NCI-H82 (cell line): ENCODE results near the gene RETN.

Experiments used
- DNase-seq: peaks from one replicate; lab custom pipeline; 2025; lab: John Stamatoyannopoulos, UW

Gene RETN

DNA sequence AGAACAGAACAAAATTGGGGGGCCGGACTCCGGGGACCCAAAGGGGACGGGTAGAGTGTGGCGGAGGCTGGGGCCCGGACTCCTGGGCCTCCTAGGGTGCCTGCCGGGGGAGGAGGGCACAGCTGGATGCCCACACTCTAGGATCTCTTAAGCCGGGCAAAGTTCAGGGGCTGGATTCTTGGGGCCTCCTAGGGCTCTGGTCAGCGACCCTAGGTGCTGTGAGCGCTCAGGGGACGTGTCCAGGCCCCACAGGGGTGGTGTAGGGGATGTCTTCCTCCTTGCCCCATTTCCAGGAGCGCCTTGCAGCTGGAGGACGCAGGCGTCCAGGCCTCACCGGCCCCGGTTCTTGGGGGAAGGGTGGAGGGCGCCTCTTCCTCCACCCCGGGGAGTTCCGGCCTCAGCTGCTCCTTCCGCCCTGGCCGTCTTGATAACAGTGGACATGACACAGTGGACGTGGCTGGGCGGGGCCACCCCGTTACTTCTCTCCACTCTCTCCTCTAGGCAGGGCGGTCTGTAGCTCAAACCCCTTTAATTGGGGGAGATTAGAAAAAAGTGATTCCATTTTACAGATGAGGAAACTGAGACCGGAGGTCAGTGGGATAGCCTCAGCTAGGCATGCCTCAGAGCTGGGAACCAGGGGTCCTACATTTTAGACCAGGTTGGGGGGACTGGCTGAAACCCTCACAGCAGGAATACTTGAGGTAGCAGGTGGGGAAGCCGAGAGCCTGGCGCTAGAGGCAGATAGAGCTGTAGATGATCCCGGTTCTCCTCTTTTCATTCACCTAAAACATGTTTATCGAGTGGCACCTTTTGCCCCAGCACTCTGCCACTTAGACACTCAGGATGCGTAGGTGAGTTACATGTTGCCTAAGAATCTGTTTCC is 31.2 kb upstream of the RETN start:
- DNase-seq, result no peak

DNA sequence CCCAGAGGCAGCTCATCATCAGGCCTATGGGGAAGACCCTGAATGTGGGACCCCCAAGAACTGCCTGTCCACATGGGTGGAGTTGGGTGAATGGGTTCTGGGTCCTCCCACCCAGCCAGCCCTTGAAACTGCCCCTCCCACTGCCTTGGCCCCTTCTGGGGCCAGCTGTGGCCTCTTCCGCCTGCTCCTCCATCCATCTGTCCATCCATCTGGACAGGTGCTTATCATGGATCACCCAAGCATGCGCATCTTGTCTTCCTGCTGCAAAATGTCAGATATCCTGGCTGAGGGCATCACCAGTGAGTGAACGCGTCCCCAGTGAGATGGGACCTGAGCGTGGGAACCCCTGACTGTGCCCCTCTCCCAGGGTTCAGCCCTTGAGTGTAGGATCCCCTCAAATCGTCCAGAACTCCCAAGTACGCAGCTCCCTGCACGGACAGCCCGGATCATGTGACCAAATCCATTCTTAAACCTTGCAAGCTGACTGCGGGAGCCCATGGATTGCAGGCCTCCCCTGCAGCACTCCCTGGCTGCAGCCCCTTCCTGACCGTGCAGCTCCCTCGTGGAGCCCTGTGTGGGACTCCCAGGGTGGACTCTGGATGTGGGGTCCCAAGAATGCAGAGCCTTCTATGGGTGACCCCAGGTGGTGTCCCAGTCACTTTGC is 29.9 kb upstream of the RETN start:
- peak; percentile 91 for DNase-seq

DNA sequence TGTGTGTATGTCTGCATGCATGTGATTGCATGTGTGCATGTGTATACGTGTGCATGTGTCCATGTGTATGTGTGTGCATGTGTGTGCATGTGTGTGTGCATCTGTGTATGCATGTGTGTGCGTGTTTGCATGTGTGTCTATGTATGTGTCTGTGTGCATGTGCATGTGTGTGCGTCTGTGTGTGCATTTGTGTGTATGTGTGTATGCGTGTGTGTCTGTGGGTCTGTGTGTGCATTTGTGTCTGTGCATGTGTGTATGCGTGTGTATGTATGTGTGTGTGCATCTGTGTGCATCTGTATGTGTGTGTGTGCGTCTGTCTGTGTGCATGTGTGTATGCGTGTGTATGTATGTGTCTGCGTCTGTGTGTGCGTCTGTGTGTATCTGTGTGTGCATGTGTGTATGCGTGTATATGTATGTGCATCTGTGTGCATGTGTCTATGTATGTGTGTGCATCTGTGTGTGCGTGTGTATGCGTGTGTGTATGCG is 28.9 kb upstream of the RETN start:
- DNase-seq, result no peak

DNA sequence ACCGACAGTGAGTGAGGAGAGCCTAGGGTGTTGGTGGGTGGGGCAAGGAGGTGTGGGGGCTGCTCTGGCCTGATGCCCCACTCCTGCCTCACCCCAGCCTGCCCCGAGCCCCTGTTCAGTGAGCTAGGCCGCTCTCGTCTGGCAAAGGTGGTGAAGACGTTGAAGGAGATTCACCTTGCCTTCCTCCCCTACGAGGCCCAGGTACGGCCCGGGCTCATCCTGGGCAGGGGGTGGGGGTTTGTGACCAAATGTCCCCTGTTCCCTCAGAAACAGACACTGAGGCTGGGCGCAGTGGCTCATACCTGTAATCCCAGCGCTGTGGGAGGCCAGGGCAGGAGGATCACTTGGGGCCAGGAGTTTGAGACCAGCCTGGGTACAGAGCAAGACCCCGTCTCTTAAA is 28.0 kb upstream of the RETN start:
- DNase-seq, result no peak

DNA sequence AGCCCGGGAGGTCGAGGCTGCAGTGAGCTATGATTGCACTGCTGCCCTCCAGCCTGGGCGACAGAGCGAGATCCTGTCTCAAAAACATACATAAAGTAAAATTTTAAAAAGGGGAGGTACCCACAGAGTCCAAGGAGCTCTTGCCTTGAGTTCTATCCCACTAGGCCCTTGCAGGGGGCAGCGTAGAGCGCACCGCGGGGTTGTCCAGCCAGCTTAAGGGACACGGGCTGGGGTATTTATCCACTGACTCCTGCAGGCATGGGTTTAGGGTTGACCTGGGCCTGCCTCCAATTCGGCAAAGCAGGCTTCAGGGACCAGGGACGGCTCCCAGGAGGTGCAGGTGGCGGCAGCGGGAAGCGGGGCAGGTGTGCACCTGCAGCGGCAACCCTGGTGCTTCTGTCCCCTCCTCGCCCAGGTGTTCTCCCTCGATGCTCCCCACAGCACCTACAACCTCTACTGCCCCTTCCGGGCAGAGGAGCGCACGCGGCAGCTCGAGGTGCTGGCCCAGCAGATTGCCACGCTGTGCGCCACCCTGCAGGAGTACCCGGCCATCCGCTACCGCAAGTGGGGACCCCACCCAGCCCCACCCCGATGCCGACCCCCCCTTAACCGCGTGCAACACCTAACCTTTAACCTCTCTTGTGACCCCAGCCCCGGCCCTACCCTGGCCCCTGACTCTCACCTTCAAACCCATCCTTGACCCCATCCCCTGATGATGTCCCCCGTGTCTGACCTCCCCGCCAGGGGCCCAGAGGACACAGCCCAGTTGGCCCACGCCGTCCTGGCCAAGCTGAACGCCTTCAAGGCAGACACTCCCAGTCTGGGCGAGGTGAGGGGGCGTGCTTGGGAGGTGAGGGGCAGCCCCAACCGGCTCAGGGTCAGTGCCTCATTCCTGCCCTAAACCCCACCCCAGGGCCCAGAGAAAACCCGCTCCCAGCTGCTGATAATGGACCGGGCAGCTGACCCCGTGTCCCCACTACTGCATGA is 27.3 kb upstream of the RETN start:
- DNase-seq, result peak; percentile 10

DNA sequence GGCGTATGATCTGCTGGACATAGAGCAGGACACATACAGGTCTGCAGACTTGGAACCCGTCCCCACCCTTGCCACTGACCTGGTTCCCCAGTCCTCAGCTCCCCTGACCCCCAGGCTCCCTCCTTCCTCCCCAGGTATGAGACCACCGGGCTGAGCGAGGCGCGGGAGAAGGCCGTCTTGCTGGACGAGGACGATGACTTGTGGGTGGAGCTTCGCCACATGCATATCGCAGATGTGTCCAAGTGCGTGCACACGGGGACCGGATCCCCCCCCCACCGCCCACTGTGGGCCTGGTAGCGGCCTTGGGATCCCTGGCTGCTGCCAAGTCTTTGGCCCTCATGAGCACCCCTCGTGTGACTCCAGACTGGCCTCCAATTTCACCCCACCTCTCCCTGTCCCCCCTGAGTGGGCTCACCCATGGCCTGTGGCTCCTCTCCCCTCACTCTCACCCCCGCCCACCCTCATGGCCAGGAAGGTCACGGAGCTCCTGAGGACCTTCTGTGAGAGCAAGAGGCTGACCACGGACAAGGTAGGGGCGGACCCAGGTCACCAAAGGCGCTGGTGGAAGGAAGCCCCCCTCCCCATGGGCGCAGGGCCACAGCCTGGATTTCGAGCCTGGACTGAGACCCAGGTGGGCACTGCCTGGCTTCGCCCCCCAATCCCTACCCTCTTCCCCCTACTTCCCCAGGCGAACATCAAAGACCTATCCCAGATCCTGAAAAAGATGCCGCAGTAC is 26.4 kb upstream of the RETN start:
- no peak for DNase-seq

DNA sequence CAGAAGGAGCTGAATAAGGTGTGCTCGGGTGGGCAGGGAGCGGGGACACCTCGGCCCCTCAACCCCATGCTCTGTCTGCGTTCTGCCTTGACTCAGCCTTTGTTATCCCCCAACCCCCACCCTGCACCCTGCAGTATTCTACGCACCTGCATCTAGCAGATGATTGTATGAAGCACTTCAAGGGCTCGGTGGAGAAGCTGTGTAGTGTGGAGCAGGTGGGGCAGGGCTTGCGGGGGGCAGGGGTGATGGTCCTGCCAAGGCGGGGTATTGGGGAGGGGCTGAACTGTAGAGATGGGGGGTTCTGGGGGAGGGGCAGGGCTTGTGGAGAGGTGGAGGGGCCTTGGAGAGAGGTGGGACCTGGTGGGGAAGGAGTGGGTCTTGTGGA is 25.8 kb upstream of the RETN start:
- DNase-seq, result no peak

DNA sequence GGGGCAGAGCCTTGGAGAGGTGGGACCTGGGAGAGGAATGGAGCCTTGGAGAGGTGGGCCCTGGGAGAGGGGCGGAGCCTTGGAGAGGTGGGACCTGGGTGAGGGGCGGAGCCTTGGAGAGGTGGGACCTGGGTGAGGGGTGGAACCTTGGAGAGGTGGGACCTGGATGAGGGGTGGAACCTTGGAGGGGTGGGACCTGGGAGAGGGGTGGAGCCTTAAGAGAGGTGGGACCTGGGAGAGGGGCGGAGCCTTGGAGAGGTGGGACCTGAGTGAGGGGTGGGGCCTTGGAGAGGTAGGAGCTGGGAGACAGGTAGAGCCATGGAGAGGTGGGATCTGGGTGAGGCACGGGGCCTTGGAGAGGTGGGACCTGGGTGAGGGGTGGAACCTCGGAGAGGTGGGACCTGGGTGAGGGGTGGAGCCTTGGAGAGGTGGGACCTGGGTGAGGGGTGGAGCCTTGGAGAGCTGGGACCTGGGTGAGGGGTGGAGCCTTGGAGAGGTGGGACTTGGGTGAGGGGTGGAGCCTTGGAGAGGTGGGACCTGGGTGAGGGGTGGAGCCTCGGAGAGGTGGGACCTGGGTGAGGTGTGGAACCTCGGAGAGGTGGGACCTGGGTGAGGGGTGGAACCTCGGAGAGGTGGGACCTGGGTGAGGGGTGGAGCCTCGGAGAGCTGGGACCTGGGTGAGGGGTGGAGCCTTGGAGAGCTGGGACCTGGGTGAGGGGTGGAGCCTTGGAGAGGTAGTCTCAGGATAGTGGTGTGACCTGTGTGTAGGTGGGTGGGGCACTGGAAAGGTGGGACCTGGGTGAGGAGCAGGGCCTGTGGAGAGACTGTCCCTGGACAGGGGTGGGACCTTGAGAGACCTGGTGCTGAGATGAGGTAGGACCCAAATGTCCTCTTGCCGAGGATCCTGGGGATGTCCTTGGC is 25.0 kb upstream of the RETN start:
- peak; percentile 15 for DNase-seq

DNA sequence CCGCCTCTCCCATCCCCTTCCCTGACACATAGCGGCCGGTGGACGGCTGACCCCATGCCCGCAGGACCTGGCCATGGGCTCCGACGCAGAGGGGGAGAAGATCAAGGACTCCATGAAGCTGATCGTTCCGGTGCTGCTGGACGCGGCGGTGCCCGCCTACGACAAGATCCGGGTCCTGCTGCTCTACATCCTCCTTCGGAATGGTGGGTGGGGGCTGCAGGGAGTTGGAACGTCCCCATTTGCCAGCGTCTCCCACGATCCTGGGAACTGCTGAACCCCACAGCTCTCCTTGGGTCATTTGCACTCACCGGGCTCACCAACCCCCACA is 24.3 kb upstream of the RETN start:
- DNase-seq, result no peak

DNA sequence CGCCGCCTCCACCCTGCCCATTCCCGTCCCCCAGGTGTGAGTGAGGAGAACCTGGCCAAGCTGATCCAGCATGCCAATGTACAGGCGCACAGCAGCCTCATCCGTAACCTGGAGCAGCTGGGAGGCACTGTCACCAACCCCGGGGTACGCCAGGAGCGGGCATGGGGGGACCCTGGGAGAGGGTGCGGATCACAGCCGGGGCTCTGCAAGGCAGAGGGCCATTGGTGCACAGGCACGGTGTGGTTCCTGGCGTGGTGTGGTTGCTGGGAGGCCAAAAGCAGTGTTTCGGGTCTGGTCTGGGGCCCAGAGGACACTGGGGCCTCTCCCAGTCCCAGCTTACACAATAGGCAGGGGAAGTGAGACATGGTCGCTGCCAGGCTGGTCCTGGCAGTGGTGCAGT is 23.7 kb upstream of the RETN start:
- DNase-seq, result no peak

DNA sequence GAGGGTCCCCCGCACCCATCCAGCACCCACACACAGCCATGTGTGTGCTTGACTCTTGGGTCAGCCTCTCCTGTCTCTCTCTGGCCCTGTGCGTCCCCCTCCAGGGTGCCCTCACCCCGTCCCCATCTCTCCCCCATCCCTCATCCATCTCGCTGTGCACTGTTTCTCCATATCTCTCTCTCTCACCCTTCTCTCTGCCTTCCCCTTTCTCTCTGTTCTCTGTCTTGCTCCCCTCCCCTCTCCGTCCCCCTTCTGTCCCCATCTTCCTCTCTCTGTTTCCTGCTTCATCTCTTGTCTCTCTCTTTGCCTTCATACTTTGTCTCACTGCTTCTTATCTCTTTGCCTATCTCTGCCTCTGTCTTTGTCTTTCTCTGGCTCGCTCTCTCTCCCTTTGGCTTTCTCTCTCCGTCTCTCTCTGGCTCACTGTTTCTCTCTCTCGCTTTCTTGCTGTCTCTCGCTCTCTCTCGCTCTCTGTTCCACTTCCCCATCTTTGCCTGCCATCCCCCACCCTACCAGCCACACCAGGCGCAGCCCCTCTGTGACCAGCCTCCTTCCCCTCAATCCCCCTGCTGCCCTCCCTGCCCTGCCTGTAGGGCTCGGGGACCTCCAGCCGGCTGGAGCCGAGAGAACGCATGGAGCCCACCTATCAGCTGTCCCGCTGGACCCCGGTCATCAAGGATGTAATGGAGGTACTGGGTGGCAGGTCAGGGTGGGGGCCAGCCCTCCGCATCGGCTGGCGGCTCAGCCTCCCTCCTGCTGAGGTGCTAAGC is 23.0 kb upstream of the RETN start:
- no peak for DNase-seq

DNA sequence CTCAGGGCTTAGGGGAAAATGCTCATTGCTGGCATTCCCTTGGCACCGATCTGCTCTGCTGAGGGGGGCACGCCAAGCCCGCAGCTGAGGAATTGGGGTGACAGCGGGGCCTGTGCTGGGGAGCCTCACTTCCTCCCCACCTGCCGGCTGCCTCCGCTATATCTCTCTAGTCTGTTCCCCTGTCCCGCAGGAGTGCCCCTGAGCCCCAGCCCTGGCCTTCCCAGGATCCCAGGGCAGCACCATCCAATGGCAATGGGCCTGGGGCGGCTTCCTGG is 22.5 kb upstream of the RETN start:
- DNase-seq, result no peak

DNA sequence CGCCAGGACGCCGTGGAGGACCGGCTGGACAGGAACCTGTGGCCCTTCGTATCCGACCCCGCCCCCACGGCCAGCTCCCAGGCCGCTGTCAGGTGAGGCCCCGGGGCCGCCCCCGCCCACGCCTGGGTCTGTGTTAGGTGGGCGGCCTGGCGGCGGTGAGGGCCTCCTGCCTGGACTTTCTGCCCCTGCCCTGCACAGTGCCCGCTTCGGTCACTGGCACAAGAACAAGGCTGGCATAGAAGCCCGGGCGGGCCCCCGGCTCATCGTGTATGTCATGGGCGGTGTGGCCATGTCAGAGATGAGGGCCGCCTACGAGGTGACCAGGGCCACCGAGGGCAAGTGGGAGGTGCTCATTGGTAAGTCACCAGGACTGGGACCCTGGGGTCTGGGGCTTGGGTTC is 21.7 kb upstream of the RETN start:
- DNase-seq, result no peak

DNA sequence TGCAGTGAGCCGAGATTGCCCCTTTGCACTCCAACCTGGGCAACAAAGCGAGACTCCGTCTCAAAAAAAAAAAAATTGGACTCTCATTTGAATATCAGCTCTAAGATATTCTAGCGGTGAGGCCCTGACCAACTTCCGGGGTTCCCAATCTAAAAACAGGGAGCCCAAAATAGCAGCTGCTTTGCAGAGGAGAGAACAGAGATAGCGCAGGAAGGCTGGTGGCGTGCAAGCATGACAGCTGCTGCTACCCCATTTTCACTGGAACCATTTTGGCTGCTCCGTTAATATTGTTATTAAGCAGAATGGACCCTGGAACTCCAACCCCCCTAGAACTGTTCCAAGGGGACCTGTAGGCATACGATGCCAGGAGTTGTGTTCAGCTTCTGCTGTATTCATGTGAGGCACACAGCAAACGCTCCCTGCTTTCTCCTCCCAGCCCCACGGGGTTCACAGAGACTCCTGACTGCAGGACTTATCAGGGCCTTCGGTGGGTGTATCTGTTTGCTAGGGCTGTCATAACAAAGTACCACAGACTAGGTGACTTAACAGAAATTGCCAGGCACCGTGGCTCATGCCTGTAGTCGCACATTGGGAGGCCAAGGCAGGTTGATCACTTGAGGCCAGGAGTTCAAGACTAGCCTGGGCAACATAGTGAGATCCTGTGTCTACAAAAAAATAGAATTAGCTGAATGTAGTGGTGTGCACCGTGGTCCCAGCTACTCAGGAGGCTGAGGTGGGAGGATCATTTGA is 20.4 kb upstream of the RETN start:
- no peak for DNase-seq

DNA sequence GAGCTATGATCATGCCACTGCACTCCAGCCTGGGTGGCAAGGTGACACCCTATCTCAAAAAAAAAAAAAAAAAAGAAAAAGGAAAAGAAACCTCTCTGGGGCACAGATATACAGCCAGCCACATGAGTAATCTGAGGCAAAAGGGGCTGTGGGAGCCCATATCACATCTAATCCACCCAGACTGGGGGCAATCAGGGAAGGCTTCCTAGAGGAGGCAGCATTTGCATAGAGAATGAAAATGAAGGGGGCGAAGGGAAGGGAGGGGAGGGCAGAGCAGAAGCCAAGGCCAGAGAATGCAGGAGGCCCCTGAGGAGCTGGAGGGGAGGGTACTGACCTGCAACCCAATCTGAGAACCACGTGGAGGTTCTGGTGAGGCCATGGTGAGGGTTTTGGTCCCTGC is 18.7 kb upstream of the RETN start:
- DNase-seq, result no peak

DNA sequence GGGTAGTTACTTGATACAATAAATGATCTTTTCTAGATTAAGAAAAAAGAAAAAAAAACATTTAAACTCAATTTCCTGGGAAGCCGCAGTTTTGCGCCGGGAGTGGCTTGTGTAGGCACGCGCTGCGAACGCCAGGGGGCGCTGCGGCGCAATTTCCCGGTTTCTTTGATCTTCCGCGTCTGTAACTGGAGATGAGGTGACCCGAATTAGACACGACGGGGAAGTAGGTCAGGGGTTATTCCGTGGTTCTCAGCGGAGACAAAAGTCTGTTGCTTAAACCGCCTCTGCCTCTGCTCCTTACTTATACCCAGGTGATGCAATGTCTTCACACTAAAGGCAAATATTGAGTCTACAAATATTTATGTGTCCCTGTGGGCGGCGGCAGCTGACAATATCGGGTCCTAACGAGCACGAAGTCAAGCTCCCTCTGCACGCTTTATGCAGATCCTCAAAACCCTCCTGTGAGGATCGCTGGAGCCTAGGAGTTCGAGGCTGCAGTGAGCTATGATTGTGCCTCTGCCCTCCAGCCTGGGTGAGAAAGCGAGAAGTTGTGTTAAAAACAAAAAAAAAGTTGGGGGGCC is 16.7 kb upstream of the RETN start:
- DNase-seq, result peak; percentile 82

DNA sequence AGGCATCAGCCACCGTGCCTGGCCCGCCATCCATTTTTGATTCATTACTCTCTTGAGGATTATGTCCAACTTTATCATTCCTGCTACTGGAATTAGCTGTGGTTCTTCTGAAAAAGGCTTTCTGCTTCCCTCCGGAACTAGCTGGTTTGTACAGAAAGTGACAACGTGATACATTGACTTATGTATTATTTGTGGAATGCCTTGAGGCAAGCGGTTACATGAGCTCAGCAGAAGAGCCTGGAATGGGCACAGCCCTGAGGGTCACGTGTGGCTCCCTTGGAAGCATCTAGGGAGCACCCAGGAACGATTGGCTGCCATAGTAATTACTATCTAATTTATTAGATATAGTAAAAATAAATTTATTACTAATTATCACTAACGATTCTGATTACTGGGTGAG is 14.4 kb upstream of the RETN start:
- DNase-seq, result no peak

DNA sequence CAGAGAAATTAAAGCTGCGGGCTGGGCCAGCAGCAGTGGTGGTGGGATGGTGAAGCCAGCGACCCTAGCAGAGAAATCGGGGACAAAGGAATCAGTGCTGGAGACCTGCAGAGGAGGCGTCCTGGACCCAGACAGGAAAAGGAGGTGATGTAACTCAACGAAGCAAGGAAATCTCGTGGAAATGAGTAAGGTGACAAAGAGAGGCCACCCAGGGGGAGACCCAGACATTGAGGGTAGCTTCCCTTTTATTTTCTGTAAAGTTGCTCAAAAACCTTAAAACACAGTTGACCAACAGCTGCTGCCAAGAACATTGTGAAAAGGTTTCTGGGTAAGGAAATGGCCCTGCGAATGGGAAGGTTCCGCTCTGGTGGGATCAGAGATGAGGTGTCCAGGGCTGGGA is 13.3 kb upstream of the RETN start:
- no peak for DNase-seq

DNA sequence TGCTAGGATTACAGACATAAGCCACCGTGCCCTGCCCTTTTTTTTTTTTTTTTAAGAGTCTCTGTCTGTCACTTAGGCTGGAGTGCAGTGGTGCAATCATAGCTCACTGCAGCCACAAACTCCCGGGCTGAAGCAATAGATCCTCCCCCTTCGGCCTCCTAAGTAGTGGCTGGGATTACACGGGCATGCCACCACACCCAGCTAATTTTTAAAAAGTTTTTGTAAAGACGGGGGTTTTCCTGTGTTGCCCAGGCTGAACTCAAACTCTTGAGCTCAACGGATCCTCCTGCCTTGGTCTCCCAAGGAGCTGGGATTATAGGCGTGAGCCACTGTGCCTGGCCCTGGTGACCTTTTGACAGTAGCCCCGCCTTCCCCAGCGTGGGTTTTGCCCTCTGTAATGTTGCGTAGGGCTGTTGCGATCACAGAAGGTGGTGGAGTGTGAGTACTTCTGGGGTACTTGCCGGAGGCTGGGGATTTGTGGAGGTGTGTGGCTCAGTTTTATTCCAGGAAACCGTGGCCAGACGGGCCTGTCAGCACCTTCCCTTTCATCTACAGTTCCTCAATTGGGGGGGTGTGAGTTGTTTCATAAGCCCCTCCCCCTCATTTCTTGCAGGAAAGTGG is 11.6 kb upstream of the RETN start:
- DNase-seq, result no peak
